Measurements from ENCODE around the gene NLGN2.
A peak's percentile ranks its signal among the peaks of the same experiment; 100 is the strongest.

The NLGN2 gene

GRCh38 chr17:7383742-7384488, 23.7 kb upstream of the NLGN2 start:
- Mint-ChIP-seq H3K27ac (peak overlapping the region; percentile 79), H3K4me3 (peak overlapping the region; percentile 83), H3K4me1 (peaks cover 5% of the 10 kb centered on the region)

GRCh38 chr17:7384489-7385081, 23.1 kb upstream of the NLGN2 start:
- Mint-ChIP-seq H3K27ac (peak overlapping the region; percentile 79), H3K27me3 (peaks cover 18% of the 10 kb centered on the region), H3K4me3 (peak overlapping the region; percentile 83), H3K4me1 (peaks cover 5% of the 10 kb centered on the region), H3K36me3 (no peaks in the 10 kb centered on the region), H3K9me3 (no peaks in the 10 kb centered on the region)

More at GRCh38 chr17:7383742-7384488, 23.7 kb upstream of the NLGN2 start:
- H3K36me3 Mint-ChIP-seq = no peaks in the 10 kb centered on the region
- H3K27me3 Mint-ChIP-seq = peaks cover 25% of the 10 kb centered on the region
- no peaks in the 10 kb centered on the region for H3K9me3 Mint-ChIP-seq

GRCh38 chr17:7388856-7389255, 18.8 kb upstream of the NLGN2 start:
- H3K27ac Mint-ChIP-seq = no peak overlapping the region
- H3K36me3 Mint-ChIP-seq = no peaks in the 10 kb centered on the region
- H3K4me3 Mint-ChIP-seq = no peak overlapping the region
- H3K4me1 Mint-ChIP-seq = peaks cover 31% of the 10 kb centered on the region
- no peaks in the 10 kb centered on the region for H3K9me3 Mint-ChIP-seq
- no peaks in the 10 kb centered on the region for H3K27me3 Mint-ChIP-seq

GRCh38 chr17:7389924-7390910, 17.4 kb upstream of the NLGN2 start:
- Mint-ChIP-seq H3K4me1 (peaks cover 33% of the 10 kb centered on the region), H3K27me3 (no peaks in the 10 kb centered on the region), H3K27ac (no peak overlapping the region), H3K9me3 (no peaks in the 10 kb centered on the region), H3K4me3 (no peak overlapping the region), H3K36me3 (no peaks in the 10 kb centered on the region)

- Mint-ChIP-seq H3K4me3 (no peak overlapping the region), H3K27me3 (no peaks in the 10 kb centered on the region), H3K9me3 (no peaks in the 10 kb centered on the region), H3K36me3 (no peaks in the 10 kb centered on the region), H3K4me1 (peaks cover 37% of the 10 kb centered on the region), H3K27ac (no peak overlapping the region)
Measured at GRCh38 chr17:7391307-7391706, 16.3 kb upstream of the NLGN2 start.

- H3K4me3 Mint-ChIP-seq = peak overlapping the region; percentile 94
- H3K4me1 Mint-ChIP-seq = peaks cover 37% of the 10 kb centered on the region
- peak overlapping the region; percentile 30 for H3K27ac Mint-ChIP-seq
- no peaks in the 10 kb centered on the region for H3K9me3 Mint-ChIP-seq
- H3K27me3 Mint-ChIP-seq = no peaks in the 10 kb centered on the region
- H3K36me3 Mint-ChIP-seq = no peaks in the 10 kb centered on the region
Measured at GRCh38 chr17:7392696-7393612, 14.7 kb upstream of the NLGN2 start.

GRCh38 chr17:7393613-7394451, 13.8 kb upstream of the NLGN2 start:
- no peaks in the 10 kb centered on the region for H3K36me3 Mint-ChIP-seq
- H3K27ac Mint-ChIP-seq = peak overlapping the region; percentile 76
- H3K9me3 Mint-ChIP-seq = no peaks in the 10 kb centered on the region
- peaks cover 37% of the 10 kb centered on the region for H3K4me1 Mint-ChIP-seq
- peak overlapping the region; percentile 94 for H3K4me3 Mint-ChIP-seq
- H3K27me3 Mint-ChIP-seq = no peaks in the 10 kb centered on the region

GRCh38 chr17:7394452-7395191, 13.0 kb upstream of the NLGN2 start, which contains the start of gene PLSCR3:
TSS of gene PLSCR3 (minus strand) at chr17:7394525. CDS start at chr17:7394110, 415 bp downstream.
- Mint-ChIP-seq H3K4me3 (peak within 1 kb of the TSS; percentile 95), H3K36me3 (no peaks in the 10 kb centered on the region), H3K27me3 (no peaks in the 10 kb centered on the region), H3K9me3 (no peaks in the 10 kb centered on the region), H3K27ac (peak within 1 kb of the TSS; percentile 96), H3K4me1 (peaks cover 37% of the 10 kb centered on the region)

- Mint-ChIP-seq H3K27me3 (no peaks in the 10 kb centered on the region), H3K9me3 (no peaks in the 10 kb centered on the region), H3K4me3 (peak overlapping the region; percentile 16), H3K36me3 (no peaks in the 10 kb centered on the region), H3K27ac (peak overlapping the region; percentile 66), H3K4me1 (peaks cover 32% of the 10 kb centered on the region)
Measured at GRCh38 chr17:7396147-7396546, 11.5 kb upstream of the NLGN2 start.

GRCh38 chr17:7398612-7399011, 9.0 kb upstream of the NLGN2 start:
- no peak overlapping the region for H3K4me3 Mint-ChIP-seq
- H3K27ac Mint-ChIP-seq = no peak overlapping the region
- H3K4me1 Mint-ChIP-seq = peaks cover 19% of the 10 kb centered on the region
- H3K9me3 Mint-ChIP-seq = no peaks in the 10 kb centered on the region
- H3K36me3 Mint-ChIP-seq = no peaks in the 10 kb centered on the region
- H3K27me3 Mint-ChIP-seq = no peaks in the 10 kb centered on the region

GRCh38 chr17:7403043-7403726, 4.5 kb upstream of the NLGN2 start:
- H3K4me3 Mint-ChIP-seq = peak overlapping the region; percentile 96
- H3K9me3 Mint-ChIP-seq = no peaks in the 10 kb centered on the region
- peaks cover 15% of the 10 kb centered on the region for H3K4me1 Mint-ChIP-seq
- no peaks in the 10 kb centered on the region for H3K36me3 Mint-ChIP-seq
- H3K27ac Mint-ChIP-seq = peak overlapping the region; percentile 55
- no peaks in the 10 kb centered on the region for H3K27me3 Mint-ChIP-seq

- Mint-ChIP-seq H3K27ac (peak overlapping the region; percentile 93), H3K27me3 (no peaks in the 10 kb centered on the region), H3K4me3 (peak overlapping the region; percentile 96)
Measured at GRCh38 chr17:7403727-7403976, 4.0 kb upstream of the NLGN2 start.

GRCh38 chr17:7403977-7404736, 3.5 kb upstream of the NLGN2 start, which contains the start of gene TMEM256:
TSS of gene TMEM256 (minus strand) at chr17:7404097. CDS start at chr17:7404084, 13 bp downstream.
- H3K27me3 Mint-ChIP-seq = no peaks in the 10 kb centered on the region
- H3K27ac Mint-ChIP-seq = peak within 1 kb of the TSS; percentile 93
- no peaks in the 10 kb centered on the region for H3K36me3 Mint-ChIP-seq
- H3K9me3 Mint-ChIP-seq = no peaks in the 10 kb centered on the region
- peaks cover 18% of the 10 kb centered on the region for H3K4me1 Mint-ChIP-seq
- peak within 1 kb of the TSS; percentile 96 for H3K4me3 Mint-ChIP-seq

More at GRCh38 chr17:7403727-7403976, 4.0 kb upstream of the NLGN2 start:
- peaks cover 15% of the 10 kb centered on the region for H3K4me1 Mint-ChIP-seq
- no peaks in the 10 kb centered on the region for H3K36me3 Mint-ChIP-seq
- no peaks in the 10 kb centered on the region for H3K9me3 Mint-ChIP-seq
